AG04449 (cell line): Measurements from ENCODE around the gene HSPA1A.
"Not testable (repeated sequence)": the region's sequence is repeated elsewhere in the genome, so short reads cannot be mapped to it uniquely, and the experiment has no call there.

Source experiments
- CTCF ChIA-PET: fragments of 350-600 bp; formaldehyde crosslinking; extraction: SDS; loops from one replicate; lab custom pipeline; 2021; ENCODE audit warnings: antibody characterized with exemption; lab: Yijun Ruan, JAX
- POLR2A ChIA-PET: fragments of 400-600, 350-600 bp; formaldehyde crosslinking; extraction: SDS; loops from one replicate; lab custom pipeline; 2020; ENCODE audit warnings: antibody characterized with exemption, inconsistent platforms; lab: Yijun Ruan, JAX
- DNase-seq: peaks from one replicate; pipeline ENCODE4 v3.0.0-alpha.2; 2010; ENCODE audit warnings: low read depth, low spot score
- H3K4me3 ChIP-seq: 2 replicates; pipeline ENCODE4 v1.5.1; 2011; ENCODE audit warnings: low read depth, mild to moderate bottlenecking, control low read depth, low read length
- TF ChIP-seq, protein P1 (sequence below): IDR thresholded peaks from one replicate; pipeline ENCODE4 v1.5.1; 2011; ENCODE audit warnings: mild to moderate bottlenecking, moderate library complexity, low read length, control low read depth, inconsistent platforms; ENCODE audit not compliant: insufficient read depth; ENCODE audit errors: missing control alignments

Gene HSPA1A

DNA sequence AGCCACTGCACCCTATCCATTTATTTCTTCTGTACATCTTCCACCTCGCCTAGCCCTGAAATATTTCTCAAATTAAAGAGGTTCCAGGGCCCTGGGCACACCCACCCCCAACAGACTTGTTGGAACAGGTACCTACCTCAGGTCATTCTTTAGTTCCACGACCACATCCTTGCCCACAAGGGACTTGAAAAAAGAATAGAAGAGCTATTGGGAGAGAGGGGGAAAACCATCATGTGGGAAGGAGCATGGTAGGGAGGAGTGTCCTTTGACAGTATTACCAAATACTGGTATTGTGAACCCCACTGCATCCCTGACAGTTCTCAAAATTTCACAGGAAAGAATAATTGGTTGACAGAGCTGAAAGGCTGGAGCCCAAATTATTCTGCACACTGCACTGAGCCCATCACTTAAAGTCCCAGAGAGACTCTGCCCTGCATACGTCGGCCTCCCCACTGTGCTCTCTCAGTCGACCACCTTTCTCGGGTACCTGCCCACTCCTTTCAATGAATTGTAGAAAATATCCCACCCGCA lies 9.3 kb upstream of the HSPA1A start:
- H3K4me3 ChIP-seq = peak overlapping the region; percentile 83
- POLR2A ChIA-PET = interaction anchor here (0.8 to 2.4 kb wide), 8 partner anchors 9 to 76 kb away, joined by 3 to 27 read pairs (median 6); partner anchors contain the start of genes DDAH2, HSPA1A, HSPA1B and HSPA1L
- CTCF ChIA-PET = interaction anchor here (1.0 to 5.0 kb wide), 10 partner anchors 11 to 82 kb away, joined by 3 to 57 read pairs (median 6); partner anchors contain the start of gene VARS1
- no peak for DNase-seq
- TF ChIP-seq, protein P1, sequence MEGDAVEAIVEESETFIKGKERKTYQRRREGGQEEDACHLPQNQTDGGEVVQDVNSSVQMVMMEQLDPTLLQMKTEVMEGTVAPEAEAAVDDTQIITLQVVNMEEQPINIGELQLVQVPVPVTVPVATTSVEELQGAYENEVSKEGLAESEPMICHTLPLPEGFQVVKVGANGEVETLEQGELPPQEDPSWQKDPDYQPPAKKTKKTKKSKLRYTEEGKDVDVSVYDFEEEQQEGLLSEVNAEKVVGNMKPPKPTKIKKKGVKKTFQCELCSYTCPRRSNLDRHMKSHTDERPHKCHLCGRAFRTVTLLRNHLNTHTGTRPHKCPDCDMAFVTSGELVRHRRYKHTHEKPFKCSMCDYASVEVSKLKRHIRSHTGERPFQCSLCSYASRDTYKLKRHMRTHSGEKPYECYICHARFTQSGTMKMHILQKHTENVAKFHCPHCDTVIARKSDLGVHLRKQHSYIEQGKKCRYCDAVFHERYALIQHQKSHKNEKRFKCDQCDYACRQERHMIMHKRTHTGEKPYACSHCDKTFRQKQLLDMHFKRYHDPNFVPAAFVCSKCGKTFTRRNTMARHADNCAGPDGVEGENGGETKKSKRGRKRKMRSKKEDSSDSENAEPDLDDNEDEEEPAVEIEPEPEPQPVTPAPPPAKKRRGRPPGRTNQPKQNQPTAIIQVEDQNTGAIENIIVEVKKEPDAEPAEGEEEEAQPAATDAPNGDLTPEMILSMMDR = no peak

DNA sequence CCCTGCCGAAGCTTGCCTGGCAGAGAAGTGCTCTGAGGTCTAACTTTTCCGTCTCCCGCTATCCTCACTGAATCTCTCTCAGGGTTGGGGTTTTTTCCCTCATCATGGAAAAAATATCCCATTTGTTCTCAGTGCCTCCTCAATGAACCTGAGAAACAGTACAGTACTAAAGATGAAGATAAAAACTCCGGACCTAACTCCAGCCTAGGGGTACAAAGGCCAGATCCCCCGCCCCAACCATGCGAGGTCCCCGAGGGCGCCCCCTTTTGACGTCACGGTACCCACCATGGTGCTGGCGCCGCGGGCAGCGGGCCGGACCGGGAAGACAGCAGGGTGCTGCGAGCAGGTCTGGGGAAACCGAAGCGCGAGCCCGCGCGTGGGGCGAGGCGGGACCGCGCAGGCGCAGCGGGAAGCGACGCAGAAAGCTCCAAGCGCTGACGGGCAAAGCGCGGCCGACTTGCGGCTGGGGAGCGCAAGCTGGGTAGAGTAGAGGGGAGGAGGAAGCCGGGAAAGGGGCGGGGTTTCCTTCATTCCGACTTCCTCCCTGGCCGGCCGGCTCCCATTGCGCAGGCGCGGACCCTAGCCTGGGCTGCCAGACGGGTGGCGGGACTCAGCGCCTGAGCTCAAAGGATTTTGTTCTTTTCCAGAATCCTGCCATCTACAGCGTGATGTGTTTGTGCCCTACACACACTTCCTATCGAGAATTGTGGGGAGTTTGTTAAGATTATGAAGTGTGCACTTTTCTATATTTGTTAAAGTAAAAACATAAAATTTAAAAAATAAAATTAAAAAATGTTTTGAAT lies 8.7 kb upstream of the HSPA1A start, which contains the start of gene LSM2:
TSS of gene LSM2 (minus strand) at position 497 of the 803 bp plus-strand sequence. CDS start at position 288, 209 bp downstream.
- DNase-seq = peak; percentile 67
- TF ChIP-seq, protein P1 = peak; percentile 44
- POLR2A ChIA-PET = interaction anchor here (0.6 to 2.4 kb wide), 13 partner anchors 8 to 154 kb away, joined by 3 to 27 read pairs (median 5); partner anchors contain the start of genes BAG6, C6orf47, DDAH2 and HSPA1A
- peak within 1 kb of the TSS; percentile 83 for H3K4me3 ChIP-seq
- CTCF ChIA-PET = interaction anchor here (0.6 to 5.0 kb wide), 17 partner anchors 11 to 146 kb away, joined by 3 to 57 read pairs (median 4); partner anchors contain the start of gene VARS1

DNA sequence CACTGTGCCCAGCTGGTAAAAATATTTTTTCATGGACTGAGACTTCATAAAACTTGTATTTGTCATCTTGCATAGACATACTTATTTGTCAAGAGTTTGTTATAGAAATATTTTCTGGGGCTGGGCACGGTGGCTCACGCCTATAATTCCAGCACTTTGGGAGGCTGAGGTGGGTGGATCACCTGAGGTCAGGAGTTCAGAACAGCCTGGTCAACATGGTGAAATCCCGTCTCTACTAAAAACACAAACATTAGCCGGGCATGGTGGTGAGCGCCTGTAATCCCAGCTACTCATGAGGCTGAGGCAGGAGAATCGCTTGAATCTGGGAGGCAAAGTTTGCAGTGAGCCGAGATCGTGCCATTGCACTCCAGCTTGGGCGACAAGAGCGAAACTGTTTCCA lies 6.7 kb upstream of the HSPA1A start:
- H3K4me3 ChIP-seq, POLR2A ChIA-PET, DNase-seq: not testable (repeated sequence)
- CTCF ChIA-PET = interaction anchor here (0.8 to 1.1 kb wide), 3 partner anchors 12 to 78 kb away, joined by 3 to 4 read pairs (median 3); no protein-coding TSS in a partner anchor

DNA sequence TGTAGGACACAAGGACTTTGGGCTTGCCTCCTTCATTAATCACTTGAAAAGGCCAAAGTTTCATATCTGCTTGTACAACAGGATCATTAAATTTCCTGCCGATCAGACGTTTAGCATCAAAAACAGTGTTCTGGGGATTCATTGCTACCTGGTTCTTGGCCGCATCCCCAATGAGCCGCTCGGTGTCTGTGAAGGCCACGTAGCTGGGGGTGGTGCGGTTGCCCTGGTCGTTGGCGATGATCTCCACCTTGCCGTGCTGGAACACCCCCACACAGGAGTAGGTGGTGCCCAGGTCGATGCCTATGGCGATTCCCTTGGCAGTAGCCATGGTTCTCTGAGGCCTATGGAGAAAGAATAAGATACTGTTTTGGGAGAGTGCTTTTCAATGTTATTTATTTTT lies 3.7 kb upstream of the HSPA1A start:
- POLR2A ChIA-PET = no interaction called here
- CTCF ChIA-PET = no interaction called here
- H3K4me3 ChIP-seq = no peak overlapping the region
- TF ChIP-seq, protein P1 = no peak
- no peak for DNase-seq

DNA sequence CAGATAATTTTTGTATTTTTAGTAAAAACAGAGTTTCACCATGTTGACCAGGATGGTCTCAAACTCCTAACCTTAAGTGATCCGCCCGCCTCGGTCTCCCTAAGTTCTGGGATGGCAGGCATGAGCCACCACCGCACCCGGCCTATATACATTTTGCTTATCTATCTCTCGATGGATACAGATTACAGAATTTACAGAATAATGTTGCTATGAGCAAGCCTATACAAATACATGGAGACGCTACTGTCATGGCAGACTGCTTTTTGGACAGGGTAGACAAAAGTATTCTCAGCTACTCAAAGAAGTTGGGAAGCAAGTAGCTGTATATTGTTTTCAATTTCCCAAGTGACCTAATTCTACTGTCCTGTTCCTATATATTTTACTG lies 1.9 kb upstream of the HSPA1A start:
- DNase-seq = no peak
- CTCF ChIA-PET = interaction anchor here (0.9 to 3.3 kb wide), 5 partner anchors 13 to 84 kb away, joined by 3 to 10 read pairs (median 4); partner anchors contain the start of genes DDAH2 and VARS1
- TF ChIP-seq, protein P1 = no peak
- POLR2A ChIA-PET = interaction anchor here (1.0 to 3.3 kb wide), 11 partner anchors 7 to 161 kb away, joined by 3 to 45 read pairs (median 5); partner anchors contain the start of genes BAG6, HSPA1B, LSM2 and MSH5
- no peak overlapping the region for H3K4me3 ChIP-seq

DNA sequence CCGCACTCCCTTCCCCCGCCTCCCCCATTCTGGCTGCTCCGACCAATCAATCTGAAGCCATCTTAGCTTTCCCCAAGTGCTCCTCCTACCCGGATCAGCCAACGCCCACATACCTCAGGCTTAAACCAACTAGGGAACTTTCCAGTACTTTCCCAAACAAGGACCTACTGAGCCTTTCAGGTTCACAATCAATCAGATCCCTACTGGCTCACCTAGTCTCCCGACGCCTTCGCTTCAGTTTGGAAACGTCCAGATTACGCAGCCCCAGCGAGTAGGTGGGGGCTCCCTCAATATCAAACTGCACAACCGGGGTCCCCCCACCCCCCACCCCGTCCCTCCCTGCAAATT lies 692 bp upstream of the HSPA1A start:
- peak; percentile 92 for DNase-seq
- H3K4me3 ChIP-seq = peak overlapping the region; percentile 64
- ChIA-PET CTCF (interaction anchor here (0.8 to 3.3 kb wide), 5 partner anchors 16 to 85 kb away, joined by 3 to 10 read pairs (median 5); partner anchors contain the start of genes DDAH2 and VARS1), POLR2A (interaction anchor here (0.5 to 3.3 kb wide), 24 partner anchors 8 to 272 kb away, joined by 3 to 45 read pairs (median 4); partner anchors contain the start of genes ABHD16A, BAG6, CLIC1 and DDAH2)
- TF ChIP-seq, protein P1 = no peak

DNA sequence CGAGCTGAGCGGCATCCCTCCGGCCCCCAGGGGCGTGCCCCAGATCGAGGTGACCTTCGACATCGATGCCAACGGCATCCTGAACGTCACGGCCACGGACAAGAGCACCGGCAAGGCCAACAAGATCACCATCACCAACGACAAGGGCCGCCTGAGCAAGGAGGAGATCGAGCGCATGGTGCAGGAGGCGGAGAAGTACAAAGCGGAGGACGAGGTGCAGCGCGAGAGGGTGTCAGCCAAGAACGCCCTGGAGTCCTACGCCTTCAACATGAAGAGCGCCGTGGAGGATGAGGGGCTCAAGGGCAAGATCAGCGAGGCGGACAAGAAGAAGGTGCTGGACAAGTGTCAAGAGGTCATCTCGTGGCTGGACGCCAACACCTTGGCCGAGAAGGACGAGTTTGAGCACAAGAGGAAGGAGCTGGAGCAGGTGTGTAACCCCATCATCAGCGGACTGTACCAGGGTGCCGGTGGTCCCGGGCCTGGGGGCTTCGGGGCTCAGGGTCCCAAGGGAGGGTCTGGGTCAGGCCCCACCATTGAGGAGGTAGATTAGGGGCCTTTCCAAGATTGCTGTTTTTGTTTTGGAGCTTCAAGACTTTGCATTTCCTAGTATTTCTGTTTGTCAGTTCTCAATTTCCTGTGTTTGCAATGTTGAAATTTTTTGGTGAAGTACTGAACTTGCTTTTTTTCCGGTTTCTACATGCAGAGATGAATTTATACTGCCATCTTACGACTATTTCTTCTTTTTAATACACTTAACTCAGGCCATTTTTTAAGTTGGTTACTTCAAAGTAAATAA lies 2.0 kb downstream of the HSPA1A start:
- POLR2A ChIA-PET = interaction anchor here (1.5 kb wide), 2 partner anchors 10 to 88 kb away, joined by 4 read pairs; partner anchors contain the start of genes DDAH2 and HSPA1B
- CTCF ChIA-PET = interaction anchor here (1.0 kb wide), 1 partner anchor 11 kb away, joined by 4 read pairs; the partner anchor contains the start of gene LSM2
- not testable (repeated sequence) for DNase-seq
- H3K4me3 ChIP-seq = peak overlapping the region; percentile 52

DNA sequence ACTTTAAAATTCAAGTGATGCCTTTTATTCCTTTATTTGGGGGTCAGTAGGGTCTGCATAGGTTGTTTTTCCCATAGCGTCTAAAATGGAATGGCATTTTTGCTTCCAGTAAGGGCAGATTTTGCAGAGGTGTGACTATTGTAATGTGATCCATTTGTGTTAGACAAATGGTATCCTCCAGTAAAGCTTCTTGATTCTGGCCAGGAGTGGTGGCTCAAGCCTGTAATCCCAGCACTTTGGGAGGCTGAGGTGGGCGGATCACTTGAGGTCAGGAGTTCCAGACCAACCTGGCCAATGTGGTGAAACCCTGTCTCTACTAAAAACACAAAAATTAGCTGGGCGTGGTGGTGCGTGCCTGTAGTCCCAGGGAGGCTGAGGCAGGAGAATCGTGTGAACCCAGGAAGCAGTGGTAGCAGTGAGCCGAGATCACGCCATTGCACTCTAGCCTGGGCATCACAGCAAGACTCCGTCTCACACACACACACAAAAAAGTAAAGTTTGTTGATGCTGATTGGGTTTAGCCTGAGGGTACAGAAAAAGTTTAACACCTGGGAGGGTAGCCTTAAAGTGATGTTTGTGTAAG lies 2.7 kb downstream of the HSPA1A start:
- DNase-seq = not testable (repeated sequence)
- ChIA-PET CTCF (interaction anchor here (1.0 kb wide), 1 partner anchor 12 kb away, joined by 4 read pairs; the partner anchor contains the start of gene LSM2), POLR2A (interaction anchor here (0.6 to 1.5 kb wide), 3 partner anchors 10 to 130 kb away, joined by 3 to 4 read pairs (median 4); partner anchors contain the start of genes DDAH2 and HSPA1B)
- peak overlapping the region; percentile 52 for H3K4me3 ChIP-seq
